ENCODE results near the gene ZNF670.
A peak's percentile ranks its signal among the peaks of the same experiment; 100 is the strongest.

ZNF670 gene

DNA sequence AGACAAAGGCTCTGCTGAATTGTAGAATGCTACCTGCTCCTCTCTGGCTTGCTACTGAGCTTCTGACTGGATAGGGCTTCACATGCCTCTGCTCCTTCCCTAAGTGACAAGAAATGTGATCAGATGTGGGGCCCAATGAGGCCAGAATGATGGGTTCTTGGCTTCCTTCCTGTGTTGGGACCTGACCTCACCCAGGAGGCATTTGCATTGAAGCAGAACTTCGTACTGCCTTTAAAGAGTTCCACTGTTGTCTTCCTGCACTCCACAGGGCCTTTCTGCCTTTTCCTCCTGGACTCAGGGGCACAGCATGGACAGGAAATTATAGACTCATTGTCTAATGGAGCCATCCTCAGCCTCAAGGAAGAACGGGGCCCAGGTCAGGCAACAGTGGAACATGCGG, 14.3 kb downstream of the ZNF670 start:
- no peak overlapping the region for H3K14ac ChIP-seq (ENCODE audit: low read length)
- H3K4me1 ChIP-seq (ENCODE audit: control insufficient read depth in 1 of 2, insufficient read depth in 2 of 2, low read length in 2 of 2) = peaks cover 0 to 3% of the 10 kb centered on the region in 2 experiments

DNA sequence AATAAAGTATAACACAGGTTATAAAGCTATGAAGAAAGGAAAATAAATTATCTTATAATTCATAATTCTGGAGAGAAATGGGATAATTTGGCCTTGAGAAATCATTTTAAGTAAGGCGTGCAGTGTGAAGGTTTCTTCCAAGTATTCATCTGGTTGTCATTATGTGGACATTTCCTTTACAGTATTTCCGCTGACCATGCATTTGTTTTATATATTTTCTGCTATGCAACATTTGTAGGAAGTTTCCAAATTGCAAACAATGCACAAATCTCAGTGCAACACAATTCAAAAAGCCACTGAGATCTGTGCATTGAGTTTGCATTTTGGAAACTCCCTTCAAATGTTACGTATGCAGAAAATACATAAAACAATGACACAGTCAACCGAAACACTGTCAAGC, 17.8 kb downstream of the ZNF670 start:
- DNase-seq = no peak
- no peak overlapping the region for H3K18ac ChIP-seq (ENCODE audit: low read length)
- H4K12ac ChIP-seq (ENCODE audit: low read depth, low read length) = no peak overlapping the region
- no peak overlapping the region for H2BK120ac ChIP-seq (ENCODE audit: insufficient read depth, low read length, poor library complexity)
- no peak overlapping the region for H4K91ac ChIP-seq (ENCODE audit: low read depth, low read length)
- H2BK12ac ChIP-seq (ENCODE audit: low read length) = no peak overlapping the region
- no peaks in the 10 kb centered on the region for H3K79me1 ChIP-seq (ENCODE audit: low read length)
- no peaks in the 10 kb centered on the region for H3K79me2 ChIP-seq (ENCODE audit: control insufficient read depth, insufficient read depth, low read length, poor library complexity)
- H3K4me3 ChIP-seq (ENCODE audit: low read depth, low read length) = no peak overlapping the region
- H4K8ac ChIP-seq (ENCODE audit: low read depth, low read length) = no peak overlapping the region
- H3K27me3 ChIP-seq (ENCODE audit: insufficient read depth, low read length) = no peaks in the 10 kb centered on the region
- H2AFZ ChIP-seq (ENCODE audit: insufficient read depth, low read length, poor library complexity) = no peak overlapping the region
- no peak overlapping the region for H3K14ac ChIP-seq (ENCODE audit: low read length)
- H3K4ac ChIP-seq (ENCODE audit: low read depth, low read length) = no peak overlapping the region
- no peaks in the 10 kb centered on the region for H3K36me3 ChIP-seq (ENCODE audit: control insufficient read depth in 1 of 2, insufficient read depth in 2 of 2, low read length in 2 of 2)
- no peak overlapping the region for H2AK5ac ChIP-seq (ENCODE audit: low read length)
- H3K9me3 ChIP-seq (ENCODE audit: insufficient read depth, low read depth, low read length) = peaks cover 2% of the 10 kb centered on the region
- no CpG with 5 or more reads among the region's 4 CpGs for WGBS (ENCODE audit: extremely low coverage, insufficient coverage, insufficient read length)
- no peak overlapping the region for H3K27ac ChIP-seq (ENCODE audit: low read depth, low read length)
- H3K4me1 ChIP-seq (ENCODE audit: control insufficient read depth in 1 of 2, insufficient read depth in 2 of 2, low read length in 2 of 2) = peaks cover 0 to 3% of the 10 kb centered on the region in 2 experiments
- no peak overlapping the region for H2BK5ac ChIP-seq (ENCODE audit: low read depth, low read length, poor library complexity)
- H3K9ac ChIP-seq (ENCODE audit: low read length) = no peak overlapping the region
- no peak overlapping the region for H3K4me2 ChIP-seq (ENCODE audit: low read length)
- H3K23ac ChIP-seq (ENCODE audit: low read length) = no peak overlapping the region

More for the DNA sequence above, 14.3 kb downstream of the ZNF670 start:
- H2BK5ac ChIP-seq (ENCODE audit: low read depth, low read length, poor library complexity) = no peak overlapping the region
- no CpG with 5 or more reads among the region's 3 CpGs for WGBS (ENCODE audit: extremely low coverage, insufficient coverage, insufficient read length)
- no peaks in the 10 kb centered on the region for H3K36me3 ChIP-seq (ENCODE audit: control insufficient read depth in 1 of 2, insufficient read depth in 2 of 2, low read length in 2 of 2)
- H4K91ac ChIP-seq (ENCODE audit: low read depth, low read length) = no peak overlapping the region
- H4K12ac ChIP-seq (ENCODE audit: low read depth, low read length) = no peak overlapping the region
- no peak overlapping the region for H4K8ac ChIP-seq (ENCODE audit: low read depth, low read length)
- no peak overlapping the region for H3K23ac ChIP-seq (ENCODE audit: low read length)
- H3K4me2 ChIP-seq (ENCODE audit: low read length) = no peak overlapping the region
- no peak overlapping the region for H2BK120ac ChIP-seq (ENCODE audit: insufficient read depth, low read length, poor library complexity)
- H2BK12ac ChIP-seq (ENCODE audit: low read length) = no peak overlapping the region
- H3K4ac ChIP-seq (ENCODE audit: low read depth, low read length) = no peak overlapping the region
- no peak for DNase-seq
- peaks cover 4% of the 10 kb centered on the region for H3K9me3 ChIP-seq (ENCODE audit: insufficient read depth, low read depth, low read length)
- H2AK5ac ChIP-seq (ENCODE audit: low read length) = no peak overlapping the region
- no peak overlapping the region for H3K18ac ChIP-seq (ENCODE audit: low read length)
- H3K9ac ChIP-seq (ENCODE audit: low read length) = no peak overlapping the region
- no peaks in the 10 kb centered on the region for H3K79me2 ChIP-seq (ENCODE audit: control insufficient read depth, insufficient read depth, low read length, poor library complexity)
- H3K27me3 ChIP-seq (ENCODE audit: insufficient read depth, low read length) = no peaks in the 10 kb centered on the region
- no peak overlapping the region for H3K4me3 ChIP-seq (ENCODE audit: low read depth, low read length)
- H2AFZ ChIP-seq (ENCODE audit: insufficient read depth, low read length, poor library complexity) = no peak overlapping the region
- no peak overlapping the region for H3K27ac ChIP-seq (ENCODE audit: low read depth, low read length)
- H3K79me1 ChIP-seq (ENCODE audit: low read length) = no peaks in the 10 kb centered on the region

DNA sequence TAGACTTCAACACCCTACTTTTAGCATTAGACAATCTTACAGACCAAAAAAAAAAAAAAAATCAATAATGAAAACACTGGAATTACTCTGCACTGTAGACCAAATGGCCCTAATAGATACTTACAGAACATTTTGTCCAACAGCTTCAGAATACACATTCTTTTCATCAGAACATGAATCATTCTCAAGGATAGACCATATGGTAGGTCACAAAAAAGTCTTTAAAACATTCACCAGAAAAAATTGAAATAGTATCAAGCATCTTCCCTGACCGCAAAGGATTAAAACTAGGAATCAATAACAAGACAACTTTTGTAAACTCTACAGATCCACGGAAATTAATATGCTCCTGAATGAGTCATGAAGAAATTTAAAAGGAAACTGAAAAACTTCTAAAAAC, 22.5 kb downstream of the ZNF670 start:
- no peak overlapping the region for H3K23ac ChIP-seq (ENCODE audit: low read length)
- no peaks in the 10 kb centered on the region for H3K79me2 ChIP-seq (ENCODE audit: control insufficient read depth, insufficient read depth, low read length, poor library complexity)
- no peak overlapping the region for H2AK5ac ChIP-seq (ENCODE audit: low read length)
- H2BK120ac ChIP-seq (ENCODE audit: insufficient read depth, low read length, poor library complexity) = no peak overlapping the region
- no peak overlapping the region for H2AFZ ChIP-seq (ENCODE audit: insufficient read depth, low read length, poor library complexity)
- no peak overlapping the region for H2BK12ac ChIP-seq (ENCODE audit: low read length)
- no peak for DNase-seq
- peaks cover 13% of the 10 kb centered on the region for H3K9me3 ChIP-seq (ENCODE audit: insufficient read depth, low read depth, low read length)
- peaks cover 3 to 4% of the 10 kb centered on the region in 2 experiments for H3K36me3 ChIP-seq (ENCODE audit: control insufficient read depth in 1 of 2, insufficient read depth in 2 of 2, low read length in 2 of 2)
- H3K79me1 ChIP-seq (ENCODE audit: low read length) = no peaks in the 10 kb centered on the region
- H4K8ac ChIP-seq (ENCODE audit: low read depth, low read length) = no peak overlapping the region
- no peak overlapping the region for H3K18ac ChIP-seq (ENCODE audit: low read length)
- H3K4ac ChIP-seq (ENCODE audit: low read depth, low read length) = no peak overlapping the region
- H3K27ac ChIP-seq (ENCODE audit: low read depth, low read length) = no peak overlapping the region
- peaks cover 7 to 9% of the 10 kb centered on the region in 2 experiments for H3K4me1 ChIP-seq (ENCODE audit: control insufficient read depth in 1 of 2, insufficient read depth in 2 of 2, low read length in 2 of 2)
- H4K12ac ChIP-seq (ENCODE audit: low read depth, low read length) = no peak overlapping the region
- H4K91ac ChIP-seq (ENCODE audit: low read depth, low read length) = no peak overlapping the region
- H3K4me2 ChIP-seq (ENCODE audit: low read length) = no peak overlapping the region
- WGBS (ENCODE audit: extremely low coverage, insufficient coverage, insufficient read length) = no CpG with 5 or more reads among the region's 2 CpGs
- H2BK5ac ChIP-seq (ENCODE audit: low read depth, low read length, poor library complexity) = no peak overlapping the region
- H3K9ac ChIP-seq (ENCODE audit: low read length) = no peak overlapping the region
- H3K4me3 ChIP-seq (ENCODE audit: low read depth, low read length) = no peak overlapping the region
- no peak overlapping the region for H3K14ac ChIP-seq (ENCODE audit: low read length)
- H3K27me3 ChIP-seq (ENCODE audit: insufficient read depth, low read length) = no peaks in the 10 kb centered on the region

DNA sequence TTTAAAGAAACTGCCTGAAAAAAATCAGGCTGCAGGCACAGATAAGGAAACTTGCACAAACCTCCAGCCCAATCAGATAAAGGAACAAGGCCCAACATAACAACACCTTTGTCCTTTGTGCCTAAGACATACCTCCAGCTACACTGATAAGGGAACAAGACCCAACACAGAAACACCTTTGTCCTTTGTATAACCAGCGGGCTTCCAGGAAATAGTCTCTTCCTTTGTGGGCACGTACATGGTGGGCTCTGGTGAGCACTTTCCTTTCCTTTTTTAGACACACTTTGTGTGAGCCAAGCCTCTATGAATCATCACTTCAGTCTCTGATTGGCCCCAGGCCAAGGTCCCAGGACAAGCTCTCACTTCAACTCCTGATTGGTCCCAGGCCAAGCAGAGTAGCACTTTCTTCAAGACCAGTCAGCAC, 23.6 kb downstream of the ZNF670 start:
- peaks cover 7 to 9% of the 10 kb centered on the region in 2 experiments for H3K4me1 ChIP-seq (ENCODE audit: control insufficient read depth in 1 of 2, insufficient read depth in 2 of 2, low read length in 2 of 2)
- H3K23ac ChIP-seq (ENCODE audit: low read length) = no peak overlapping the region
- no peaks in the 10 kb centered on the region for H3K79me2 ChIP-seq (ENCODE audit: control insufficient read depth, insufficient read depth, low read length, poor library complexity)
- peaks cover 3 to 4% of the 10 kb centered on the region in 2 experiments for H3K36me3 ChIP-seq (ENCODE audit: control insufficient read depth in 1 of 2, insufficient read depth in 2 of 2, low read length in 2 of 2)
- peaks cover 13% of the 10 kb centered on the region for H3K9me3 ChIP-seq (ENCODE audit: insufficient read depth, low read depth, low read length)
- H3K4me3 ChIP-seq (ENCODE audit: low read depth, low read length) = no peak overlapping the region
- H3K14ac ChIP-seq (ENCODE audit: low read length) = no peak overlapping the region
- H3K4ac ChIP-seq (ENCODE audit: low read depth, low read length) = peak overlapping the region; percentile 14
- no peak overlapping the region for H2AK5ac ChIP-seq (ENCODE audit: low read length)
- no peak overlapping the region for H4K12ac ChIP-seq (ENCODE audit: low read depth, low read length)
- H2BK5ac ChIP-seq (ENCODE audit: low read depth, low read length, poor library complexity) = no peak overlapping the region
- no peak overlapping the region for H2BK120ac ChIP-seq (ENCODE audit: insufficient read depth, low read length, poor library complexity)
- H4K8ac ChIP-seq (ENCODE audit: low read depth, low read length) = no peak overlapping the region
- DNase-seq = peak in 1 of 2 donors; percentile 12
- no peak overlapping the region for H3K4me2 ChIP-seq (ENCODE audit: low read length)
- no peaks in the 10 kb centered on the region for H3K27me3 ChIP-seq (ENCODE audit: insufficient read depth, low read length)
- WGBS (ENCODE audit: extremely low coverage, insufficient coverage, insufficient read length) = no CpG with 5 or more reads among the region's 2 CpGs
- H4K91ac ChIP-seq (ENCODE audit: low read depth, low read length) = no peak overlapping the region
- no peak overlapping the region for H3K18ac ChIP-seq (ENCODE audit: low read length)
- no peak overlapping the region for H3K9ac ChIP-seq (ENCODE audit: low read length)
- no peak overlapping the region for H2AFZ ChIP-seq (ENCODE audit: insufficient read depth, low read length, poor library complexity)
- H3K79me1 ChIP-seq (ENCODE audit: low read length) = no peaks in the 10 kb centered on the region
- peak overlapping the region; percentile 19 for H3K27ac ChIP-seq (ENCODE audit: low read depth, low read length)
- H2BK12ac ChIP-seq (ENCODE audit: low read length) = no peak overlapping the region

Measured in trophoblast cell (in vitro differentiated cells and primary cell).